Kidney glomerular epithelial cell (primary cell): Measurements from ENCODE around the gene TSPAN9.
A peak's percentile ranks its signal among the peaks of the same experiment; 100 is the strongest.

Experiments
- DNase-seq: peaks from one replicate; lab custom pipeline; 2025; lab: John Stamatoyannopoulos, UW

The TSPAN9 gene

GRCh38 chr12:3101309-3102024, 24.3 kb downstream of the TSPAN9 start:
- peak; percentile 18 for DNase-seq

DNA sequence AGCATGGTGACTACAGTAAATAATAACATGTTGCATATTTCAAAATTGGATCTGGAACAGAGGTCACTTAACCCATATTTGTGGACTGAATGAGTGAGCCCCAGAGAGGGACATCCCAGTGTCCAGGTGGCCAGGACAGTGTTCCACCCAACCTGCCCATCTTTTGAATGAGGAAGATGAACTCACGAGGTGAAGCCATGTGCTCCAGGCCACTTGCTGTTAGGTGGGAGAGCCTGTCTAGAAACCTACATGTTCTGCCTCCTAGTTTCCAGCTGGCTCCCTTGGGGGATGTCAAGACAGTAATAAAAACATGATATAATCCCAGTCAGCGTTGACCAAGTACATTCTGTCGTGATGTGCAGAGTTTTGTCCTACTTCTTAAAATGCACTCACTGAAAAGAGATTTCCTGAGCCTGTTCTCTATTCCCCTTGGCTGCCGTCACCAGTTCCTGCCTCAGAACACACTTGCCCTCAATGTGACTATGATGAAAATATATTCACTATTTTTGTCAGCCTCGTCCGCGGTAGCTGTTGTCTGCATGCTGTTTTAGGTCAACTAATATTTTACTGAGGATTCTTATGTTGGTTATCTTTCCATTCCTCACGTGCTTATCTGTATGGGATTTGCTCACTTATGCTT, 25.7 kb downstream of the TSPAN9 start:
- no peak for DNase-seq

DNA sequence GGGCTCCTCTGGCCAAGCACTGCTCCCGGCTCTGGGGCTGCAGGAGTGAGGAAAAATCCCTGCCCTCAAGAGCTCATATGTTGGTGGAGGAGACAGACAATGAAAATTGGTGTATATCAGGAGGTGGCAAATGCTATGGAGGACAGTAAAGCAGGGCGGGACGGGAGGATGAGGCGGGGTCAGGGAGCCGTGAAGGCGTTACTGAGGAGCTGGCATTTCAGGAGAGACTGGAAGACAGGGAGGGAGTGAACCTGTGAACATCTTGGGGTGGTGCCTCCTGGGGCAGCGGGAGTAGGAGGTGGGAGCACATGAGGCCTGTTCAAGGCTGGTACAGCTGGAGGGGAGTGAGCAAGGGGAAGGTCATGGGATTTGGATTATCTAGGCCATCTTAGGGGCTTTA, 26.6 kb downstream of the TSPAN9 start:
- no peak for DNase-seq

- DNase-seq, result no peak
These were observed 28.7 kb downstream of the TSPAN9 start for GRCh38 chr12:3105690-3106479.

GRCh38 chr12:3106579-3106978, 29.4 kb downstream of the TSPAN9 start:
- no peak for DNase-seq

DNA sequence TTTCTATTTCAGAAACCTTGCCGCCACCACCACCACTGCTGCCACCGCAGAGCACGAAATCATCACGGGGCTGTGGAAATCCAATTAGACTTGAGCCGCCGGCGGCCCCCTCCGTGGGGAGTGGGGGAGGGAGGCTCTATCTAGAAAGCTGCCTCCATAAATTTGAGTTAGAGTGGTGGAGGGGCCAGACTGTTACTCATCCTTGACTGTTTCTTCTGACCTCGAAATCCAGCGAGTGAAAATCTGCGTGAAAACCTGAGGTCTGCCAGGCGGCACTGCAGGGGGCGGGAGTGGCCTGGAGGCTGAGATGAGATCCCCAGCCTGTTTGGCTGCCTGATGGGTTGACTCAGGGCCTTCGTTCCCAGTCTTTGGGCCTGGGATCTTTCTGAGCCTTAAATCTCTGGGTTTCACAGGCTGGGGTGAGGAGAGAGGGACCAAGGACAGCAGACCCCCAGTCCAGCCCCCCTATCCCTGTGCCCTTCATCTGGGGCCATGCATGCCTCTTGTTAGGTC, 29.9 kb downstream of the TSPAN9 start:
- DNase-seq, result peak; percentile 60

DNA sequence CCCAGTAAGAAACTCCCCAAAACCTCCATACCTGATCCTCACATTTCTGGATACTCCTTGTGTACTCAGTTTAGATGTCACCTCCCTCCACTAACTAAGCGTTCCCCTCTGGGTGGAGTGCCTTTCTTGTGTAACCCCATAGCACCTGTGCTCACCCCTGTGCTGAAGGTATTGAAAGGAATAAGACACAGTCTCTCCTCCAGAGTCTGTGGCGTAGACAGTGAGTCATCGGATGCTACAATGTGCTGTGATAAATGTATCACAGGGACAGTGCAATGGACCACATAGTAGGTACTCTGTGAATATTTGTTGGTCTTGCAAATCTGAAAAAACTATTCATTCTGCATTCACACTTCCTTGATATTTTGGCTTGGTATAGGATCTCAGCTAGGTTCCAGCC, 30.8 kb downstream of the TSPAN9 start:
- peak; percentile 24 for DNase-seq

DNA sequence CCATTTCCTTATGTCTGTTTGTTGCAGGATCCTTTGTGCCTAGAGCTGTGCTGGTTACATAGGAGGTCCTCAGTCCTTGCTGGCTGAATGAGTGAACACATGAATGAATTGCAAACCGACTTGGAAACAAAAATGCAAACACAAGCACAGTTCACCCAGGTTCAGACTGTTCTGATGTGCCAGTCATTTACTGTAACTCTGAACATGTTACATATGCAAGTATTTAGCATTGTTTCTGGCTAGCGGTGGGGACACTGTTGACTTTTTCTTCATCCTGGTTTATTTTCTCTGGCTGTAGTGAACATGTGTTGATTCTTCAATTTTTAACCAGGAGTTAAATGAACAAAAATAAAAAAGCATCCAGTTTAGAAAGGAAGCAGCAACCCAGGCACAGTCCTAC, 33.4 kb downstream of the TSPAN9 start:
- DNase-seq, result no peak

- no peak for DNase-seq
These were observed 36.6 kb downstream of the TSPAN9 start for GRCh38 chr12:3113671-3114325.

DNA sequence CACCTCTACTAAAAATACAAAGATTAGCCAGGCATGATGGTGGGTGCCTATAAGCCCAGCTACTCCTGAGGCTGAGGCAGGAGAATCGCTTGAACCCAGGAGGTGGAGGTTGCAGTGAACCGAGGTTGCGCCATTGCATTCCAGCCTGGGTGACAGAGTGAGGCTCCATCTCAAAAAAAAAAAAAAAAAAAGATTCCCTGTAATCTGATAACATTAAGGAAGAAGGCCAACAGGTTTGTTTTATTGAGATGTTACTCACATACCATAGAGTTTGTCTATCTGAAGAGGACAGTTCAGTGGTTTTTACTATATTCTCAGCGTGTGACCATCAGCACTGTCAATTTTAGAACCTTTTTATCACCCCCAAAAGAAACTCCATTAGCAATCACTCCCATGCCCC, 37.5 kb downstream of the TSPAN9 start:
- no peak for DNase-seq

- no peak for DNase-seq
These were observed 37.9 kb downstream of the TSPAN9 start for GRCh38 chr12:3115078-3115477.

GRCh38 chr12:3116106-3116844, 39.1 kb downstream of the TSPAN9 start:
- no peak for DNase-seq

GRCh38 chr12:3117144-3117581, 40.0 kb downstream of the TSPAN9 start:
- DNase-seq, result peak; percentile 13

GRCh38 chr12:3117591-3118015, 40.4 kb downstream of the TSPAN9 start:
- peak; percentile 62 for DNase-seq

- DNase-seq, result no peak
These were observed 42.1 kb downstream of the TSPAN9 start for GRCh38 chr12:3119192-3119755.

DNA sequence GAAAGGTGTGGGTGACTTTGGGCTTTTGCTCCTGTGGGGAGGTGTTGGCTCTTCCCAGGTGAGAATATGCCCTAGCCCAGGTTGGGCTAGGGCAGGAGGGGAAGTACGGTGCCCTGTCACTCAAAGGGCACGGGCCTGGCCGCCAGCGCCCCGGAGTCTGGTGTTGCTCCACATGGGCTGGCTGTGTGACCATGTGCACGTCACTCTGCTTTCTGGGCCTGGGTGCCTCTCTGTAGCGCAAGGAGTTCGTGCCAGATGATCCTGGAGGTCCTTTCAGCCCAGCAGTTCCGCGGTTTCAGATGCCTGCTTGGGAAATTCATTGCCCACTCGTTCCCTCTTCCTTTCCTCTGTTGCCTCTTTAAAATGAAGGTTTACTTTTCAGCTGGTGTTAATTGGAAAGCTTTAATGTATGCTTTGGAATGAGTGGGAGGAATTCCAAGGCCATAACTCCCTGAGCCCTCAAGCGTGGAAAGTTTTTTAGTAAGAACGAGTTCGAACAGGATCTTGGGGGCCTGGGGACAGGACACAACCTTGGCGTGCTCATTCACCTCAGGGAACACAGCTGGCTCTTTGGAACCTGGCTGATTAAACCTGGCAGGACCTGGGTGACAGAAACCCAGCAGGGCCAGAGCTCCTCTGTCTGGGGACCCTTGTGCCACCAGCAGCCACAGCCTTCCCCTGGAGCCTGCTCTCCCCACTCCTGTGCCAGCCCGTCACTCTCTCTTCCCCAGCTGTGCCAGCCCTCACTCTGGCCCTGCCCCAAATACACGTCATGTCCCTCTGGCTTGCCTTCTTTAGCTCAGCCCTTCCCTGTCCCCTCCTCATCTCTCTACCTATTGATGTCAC, 42.8 kb downstream of the TSPAN9 start:
- peak; percentile 55 for DNase-seq

DNA sequence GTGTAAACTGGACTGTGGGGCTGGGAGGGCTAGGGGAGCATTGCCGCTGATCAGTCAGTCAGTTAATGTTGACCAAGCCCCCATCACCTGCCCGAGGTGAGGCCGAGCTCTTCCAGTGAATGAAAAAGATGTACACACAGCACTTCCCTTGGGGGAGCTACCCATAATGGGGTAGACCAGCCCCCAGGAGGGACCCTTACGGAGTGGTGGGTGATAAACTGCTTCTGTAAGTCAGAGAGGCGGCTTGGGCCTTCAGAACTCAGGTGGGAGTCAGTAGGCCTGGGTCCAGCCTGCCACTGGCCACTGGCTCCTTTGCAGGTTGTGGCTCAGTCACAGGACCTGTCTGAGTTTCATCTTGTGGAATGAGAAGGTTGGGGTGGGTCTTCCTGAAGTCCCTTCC, 43.5 kb downstream of the TSPAN9 start:
- DNase-seq, result no peak

DNA sequence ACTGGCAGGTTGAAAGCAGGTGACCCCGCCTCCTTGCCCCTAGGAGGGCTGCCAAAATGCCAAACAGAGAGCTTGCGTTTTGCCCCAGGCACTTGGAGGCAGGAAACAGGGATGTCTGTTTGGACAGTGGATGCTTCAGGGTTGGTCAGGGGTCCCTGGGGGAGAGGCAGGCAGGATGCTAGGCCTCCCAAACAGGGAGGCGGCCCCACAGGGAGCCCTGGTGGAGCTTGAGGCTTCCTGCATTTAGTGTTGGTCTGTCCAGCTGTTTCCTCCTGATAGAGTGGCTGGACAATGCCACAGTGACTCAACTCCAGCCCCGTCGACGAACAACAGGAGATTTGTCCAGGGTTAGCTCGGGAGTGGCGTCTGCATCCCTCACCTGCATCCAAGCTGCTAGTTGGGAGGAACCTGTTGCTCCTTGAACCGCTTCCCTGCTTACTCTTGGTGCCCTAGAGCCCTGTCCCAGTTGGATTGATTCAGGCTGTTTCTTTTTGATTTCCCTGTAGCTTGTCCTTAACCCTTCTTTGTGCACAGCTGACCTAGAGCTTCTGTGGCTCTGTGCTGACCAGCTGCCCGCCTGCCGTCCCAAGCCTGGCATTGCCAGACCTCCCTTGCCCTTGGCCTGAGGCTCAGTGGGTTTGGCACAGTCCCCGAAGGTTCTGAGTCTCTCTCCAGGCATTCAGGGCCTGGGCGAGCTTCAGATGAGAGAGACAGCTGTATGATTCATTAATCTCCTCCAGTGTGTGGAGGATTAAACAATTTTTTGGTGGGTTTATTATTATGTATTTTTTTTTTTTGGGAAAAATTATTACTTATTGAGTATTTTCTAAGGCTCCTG, 45.9 kb downstream of the TSPAN9 start:
- no peak for DNase-seq

GRCh38 chr12:3123729-3124128, 46.5 kb downstream of the TSPAN9 start:
- DNase-seq, result no peak
